SW 1271 (cell line): ENCODE results near the gene GAS2L3.
A peak's percentile ranks its signal among the peaks of the same experiment; 100 is the strongest.
"Not testable (repeated sequence)": the region's sequence is repeated elsewhere in the genome, so short reads cannot be mapped to it uniquely, and the experiment has no call there.

Experiments
- DNase-seq, 2 experiments: peaks; one replicate each; lab custom pipeline; 2025; lab: John Stamatoyannopoulos, UW

Gene GAS2L3

GRCh38 chr12:100573292-100574186, at the start of gene GAS2L3:
Gene GAS2L3 (plus strand): TSS chr12:100573684. CDS start chr12:100594905, 21,221 bp downstream.
- peak; percentile 48 to 81 for DNase-seq

DNA sequence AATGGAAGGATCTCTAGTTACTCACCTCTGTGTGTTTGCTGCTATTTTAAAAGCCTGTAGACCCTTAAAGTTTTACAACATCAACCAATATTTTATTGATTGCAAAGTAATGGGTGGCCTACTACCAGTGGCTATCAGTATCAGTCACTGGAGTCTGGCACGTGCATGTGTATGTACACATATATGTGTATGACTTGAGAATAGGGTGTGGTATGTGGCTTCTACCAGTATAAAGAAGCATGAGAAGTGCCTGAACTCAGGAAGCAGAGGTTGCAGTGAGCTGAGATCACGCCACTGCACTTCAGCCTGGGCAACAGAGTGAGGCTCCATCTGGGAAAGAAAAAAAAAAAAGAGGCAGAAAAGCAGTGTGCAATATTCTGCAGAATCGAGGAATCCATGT, 45.5 kb upstream of the GAS2L3 start:
- DNase-seq = no peak

DNA sequence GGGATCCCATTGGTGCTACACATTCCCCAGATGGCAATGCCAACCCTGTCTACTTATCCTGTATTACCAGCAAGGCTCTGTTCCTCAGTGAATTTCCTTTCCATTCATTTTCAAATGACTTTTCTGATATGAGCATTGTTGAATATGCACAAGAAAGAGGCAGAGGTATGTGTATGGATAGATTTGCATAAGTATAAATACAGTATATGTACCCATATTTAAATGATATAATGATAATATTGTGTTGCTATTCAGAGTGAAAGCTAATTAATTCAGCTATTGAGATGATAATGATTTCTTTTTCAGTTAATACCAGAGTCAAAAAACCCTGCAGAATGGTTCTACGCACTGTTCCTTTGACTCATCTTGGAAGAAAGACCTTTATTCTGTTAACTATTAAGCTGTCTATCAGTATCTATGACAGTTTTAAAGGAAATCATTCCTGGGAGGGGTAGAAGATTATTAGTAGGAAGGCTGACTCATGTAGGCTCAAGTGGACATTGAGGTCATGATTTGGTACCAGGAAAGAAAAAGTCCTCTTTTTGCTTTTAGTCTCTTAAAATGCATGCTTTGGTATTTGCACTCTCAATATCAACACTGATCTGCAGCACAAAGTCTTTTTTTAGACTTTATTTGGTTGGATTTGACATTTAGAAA, 44.9 kb upstream of the GAS2L3 start:
- no peak for DNase-seq

DNA sequence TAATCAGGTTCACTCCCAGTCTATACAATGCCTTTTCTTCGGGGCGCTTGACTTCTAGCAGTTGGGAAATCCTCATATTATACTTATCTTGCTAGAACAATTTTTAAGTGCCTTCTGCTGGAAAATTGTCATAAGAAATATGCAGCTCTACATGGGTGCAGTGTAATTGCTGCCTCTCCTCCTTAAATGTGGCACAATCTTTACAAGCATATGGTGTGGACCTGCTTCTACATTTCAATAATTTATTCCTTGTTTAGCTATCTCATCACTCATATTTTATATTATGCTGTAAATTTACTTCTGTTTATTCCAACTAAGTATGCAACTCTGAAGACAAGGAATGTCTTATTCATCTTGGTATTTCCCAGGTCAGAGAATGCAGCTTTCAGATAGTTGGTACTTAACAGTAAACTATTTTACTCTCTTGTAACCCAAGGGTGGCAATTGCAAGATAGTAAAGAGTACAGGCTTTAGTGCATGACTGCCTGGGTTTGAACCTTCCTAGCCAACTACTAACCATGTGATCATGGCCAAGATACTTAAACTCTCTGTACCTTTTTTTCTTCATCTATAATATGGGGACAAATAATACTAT, 43.6 kb upstream of the GAS2L3 start:
- no peak for DNase-seq

DNA sequence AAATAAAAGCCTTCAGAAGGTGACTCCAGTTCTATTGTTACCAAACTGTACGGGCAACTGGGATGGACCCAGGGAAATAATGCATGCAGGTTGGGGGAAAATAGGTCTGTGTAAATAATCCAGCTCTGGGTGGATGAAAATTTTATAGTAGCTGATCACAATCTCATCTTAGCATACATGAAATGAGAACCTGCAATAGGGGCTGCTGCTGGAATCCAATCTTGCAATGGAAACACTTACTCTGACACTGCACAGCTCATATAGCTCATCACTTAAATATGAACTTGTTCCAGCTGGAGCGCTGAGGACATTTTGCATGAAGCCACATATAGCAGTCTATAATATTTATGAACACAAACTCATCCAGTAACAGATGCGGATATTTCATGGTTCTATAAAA, 40.1 kb upstream of the GAS2L3 start:
- DNase-seq = no peak

GRCh38 chr12:100534625-100535227, 38.8 kb upstream of the GAS2L3 start:
- no peak for DNase-seq

DNA sequence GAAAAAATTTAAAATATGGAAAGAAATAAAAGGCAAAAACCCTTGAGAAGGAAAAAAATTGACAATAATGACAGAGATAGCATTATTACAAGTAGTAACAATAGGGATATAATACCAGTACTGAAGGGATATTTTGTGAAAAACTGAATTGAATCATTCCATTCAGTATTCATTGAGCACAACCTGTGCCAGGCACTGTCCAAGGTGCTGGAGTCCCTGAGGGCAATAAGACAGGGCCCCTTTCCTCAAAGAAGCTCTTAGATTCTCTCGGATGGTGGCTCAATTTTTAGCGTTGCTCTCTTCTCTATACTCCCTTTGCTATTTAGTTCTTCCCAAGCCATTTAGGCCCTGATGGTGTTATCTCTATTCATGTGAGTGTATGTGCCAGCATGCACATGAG, 34.3 kb upstream of the GAS2L3 start:
- no peak for DNase-seq

DNA sequence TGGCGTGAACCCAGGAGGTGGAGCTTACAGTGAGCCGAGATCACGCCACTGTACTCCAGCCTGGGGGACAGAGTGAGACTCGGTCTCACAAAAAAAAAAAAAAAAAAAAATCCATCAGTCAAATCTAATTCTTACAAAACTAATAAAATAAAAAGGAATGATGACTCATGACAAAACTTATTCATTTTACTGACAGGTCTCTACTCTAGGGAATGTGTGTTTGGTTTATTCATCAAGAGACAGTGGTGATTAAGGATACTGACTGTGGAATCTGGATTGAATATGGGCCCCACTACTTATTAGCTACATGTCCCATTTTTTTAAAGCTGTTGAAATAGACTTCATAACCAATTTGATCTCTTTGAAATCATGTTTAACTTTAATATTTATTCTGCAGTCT, 29.3 kb upstream of the GAS2L3 start:
- no peak for DNase-seq

- DNase-seq = no peak
Observed at GRCh38 chr12:100545092-100545491, 28.4 kb upstream of the GAS2L3 start.

DNA sequence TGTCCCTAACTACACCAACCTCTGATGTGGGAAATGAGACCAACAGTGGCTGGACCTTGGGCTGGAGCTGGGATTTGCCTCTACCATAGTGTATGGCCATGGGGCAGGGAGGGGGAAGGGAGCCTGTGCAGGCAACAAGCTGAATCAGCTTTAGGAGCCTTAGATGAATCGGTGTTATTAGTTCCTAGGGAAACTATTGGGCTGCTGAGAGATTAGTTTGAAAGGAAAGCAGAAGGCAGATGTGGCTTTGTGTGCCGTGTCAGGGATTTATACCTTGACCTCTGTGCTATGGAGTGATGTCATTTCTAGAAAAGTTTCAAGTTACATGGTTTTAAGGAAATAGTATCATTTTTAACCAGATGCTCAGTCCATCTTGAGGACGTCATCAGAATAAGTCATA, 19.5 kb upstream of the GAS2L3 start:
- no peak for DNase-seq

GRCh38 chr12:100554608-100555077, 18.8 kb upstream of the GAS2L3 start:
- peak; percentile 21 to 79 for DNase-seq

DNA sequence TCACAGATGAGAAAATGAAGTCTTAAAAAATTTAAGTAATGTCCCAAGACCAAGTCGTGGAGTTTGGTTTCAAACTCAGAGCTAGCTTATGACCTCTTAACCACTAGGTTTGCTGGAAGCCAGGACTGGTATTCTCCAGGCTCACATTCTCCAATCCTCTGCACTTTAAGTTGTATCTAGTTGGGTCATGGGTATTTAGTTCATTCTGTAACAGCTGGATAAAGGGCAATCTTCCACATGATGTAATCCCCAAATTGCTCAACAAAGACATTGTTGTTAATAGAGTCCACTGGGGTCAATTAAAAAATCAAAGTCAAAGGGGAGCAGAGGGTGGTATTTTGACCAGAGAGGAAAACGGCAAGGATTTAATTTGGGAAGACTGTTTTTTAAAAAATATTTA, 17.8 kb upstream of the GAS2L3 start:
- no peak for DNase-seq

- DNase-seq = no peak
Observed at GRCh38 chr12:100557357-100557756, 16.1 kb upstream of the GAS2L3 start.

DNA sequence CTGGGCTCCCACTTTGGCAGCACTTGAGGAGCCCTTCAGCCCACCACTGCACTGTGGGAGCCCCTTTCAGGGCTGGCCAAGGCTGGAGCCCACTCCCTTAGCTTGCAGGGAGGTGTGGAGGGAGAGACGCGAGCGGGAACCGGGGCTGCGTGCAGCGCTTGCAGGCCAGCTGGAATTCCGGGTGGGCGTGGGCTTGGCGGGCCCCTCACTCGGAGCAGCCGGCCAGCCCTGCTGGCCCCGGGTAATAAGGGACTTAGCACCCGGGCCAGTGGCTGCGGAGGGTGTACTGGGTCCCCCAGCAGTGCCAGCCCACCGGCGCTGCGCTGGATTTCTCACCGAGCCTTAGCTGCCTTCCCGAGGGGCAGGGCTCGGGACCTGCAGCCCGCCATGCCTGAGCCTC, 14.2 kb upstream of the GAS2L3 start:
- DNase-seq = not testable (repeated sequence)

GRCh38 chr12:100564090-100564489, 9.4 kb upstream of the GAS2L3 start:
- DNase-seq = no peak

DNA sequence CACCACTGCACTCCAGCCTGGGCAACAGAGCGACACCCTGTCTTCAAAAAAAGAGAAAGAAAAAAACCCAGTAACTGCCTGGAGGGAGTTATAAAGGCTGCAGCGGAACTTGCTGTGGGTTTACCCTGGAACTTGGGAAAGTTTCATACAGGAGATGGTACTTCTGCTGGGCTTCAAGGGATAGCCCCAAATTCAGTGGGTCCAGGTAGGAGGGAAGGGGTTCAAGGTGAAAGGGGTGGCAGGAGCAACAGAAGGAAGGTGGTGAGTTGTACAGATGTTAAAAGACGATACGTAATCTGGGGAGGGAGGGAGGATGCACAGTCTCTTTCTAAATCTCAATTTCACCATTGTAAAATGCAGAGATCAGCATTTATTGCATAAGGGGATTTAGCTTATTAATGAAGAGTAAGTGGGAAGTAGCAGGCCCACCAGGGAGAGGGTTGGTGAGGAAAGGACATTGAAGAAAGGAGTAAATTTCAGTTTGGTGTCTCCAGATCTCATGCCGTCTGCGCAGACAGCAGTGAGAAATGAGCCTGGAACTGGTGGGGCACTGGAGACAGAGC, 8.5 kb upstream of the GAS2L3 start:
- no peak for DNase-seq

DNA sequence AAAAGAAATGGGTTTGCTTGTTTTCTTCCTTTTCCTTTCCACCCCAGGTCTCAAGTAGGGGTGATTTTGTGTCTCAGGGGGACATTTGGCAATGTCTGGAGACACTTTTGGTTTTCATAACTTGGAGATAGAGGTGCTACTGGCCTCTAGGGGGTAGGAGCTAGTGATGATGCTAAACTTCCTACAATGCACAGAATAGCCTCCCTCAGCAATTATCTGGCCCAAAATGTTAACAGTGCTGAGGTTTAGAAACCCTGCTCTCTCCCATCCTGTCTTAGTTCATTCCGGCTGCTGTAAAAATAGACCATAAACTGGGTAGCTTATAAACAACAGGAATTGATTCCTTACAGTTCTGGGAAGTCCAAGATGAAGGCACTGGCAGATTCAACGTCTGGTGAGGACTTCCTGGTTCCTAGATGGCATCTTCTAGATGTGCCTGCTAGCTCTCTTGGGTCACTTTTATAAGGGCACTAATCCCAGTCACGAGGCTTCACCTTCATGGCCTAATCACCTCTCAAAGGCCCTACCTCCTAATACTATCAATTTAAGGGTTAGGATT, 7.4 kb upstream of the GAS2L3 start:
- DNase-seq = no peak

DNA sequence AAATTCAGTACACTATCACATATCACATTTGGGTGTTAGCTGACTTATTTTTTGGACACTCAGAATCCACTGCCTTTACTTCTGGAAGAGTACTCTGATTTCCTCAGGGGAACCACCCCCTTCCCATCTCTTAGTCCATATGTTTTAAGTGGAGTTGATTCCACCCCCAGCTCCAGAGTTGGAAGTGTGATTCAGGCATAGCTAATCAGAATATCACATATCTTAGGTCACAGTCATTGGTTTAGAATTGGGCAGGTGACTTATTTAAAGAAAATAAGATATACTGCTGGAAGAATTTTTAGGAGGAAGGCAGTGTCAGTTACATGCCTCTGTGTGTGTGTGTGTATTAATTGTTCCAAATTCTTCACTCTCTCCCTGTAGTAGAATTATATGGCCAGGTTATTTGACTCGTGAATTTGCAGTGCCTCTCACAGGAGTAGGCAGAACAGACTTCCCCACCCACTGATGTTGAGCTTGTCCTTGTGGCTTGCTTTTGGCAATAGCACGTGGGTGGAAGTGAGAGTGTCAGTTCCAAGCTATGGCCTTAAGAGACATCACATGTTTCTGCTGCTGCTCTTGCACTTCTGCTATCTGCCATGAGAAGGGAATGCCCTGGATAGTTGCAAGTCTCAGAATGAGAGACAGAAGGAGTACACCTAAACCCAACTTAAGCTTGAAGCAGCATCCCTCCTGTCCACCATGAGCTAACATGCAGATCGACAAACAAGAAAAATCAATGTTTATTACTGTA, 6.4 kb upstream of the GAS2L3 start:
- no peak for DNase-seq

DNA sequence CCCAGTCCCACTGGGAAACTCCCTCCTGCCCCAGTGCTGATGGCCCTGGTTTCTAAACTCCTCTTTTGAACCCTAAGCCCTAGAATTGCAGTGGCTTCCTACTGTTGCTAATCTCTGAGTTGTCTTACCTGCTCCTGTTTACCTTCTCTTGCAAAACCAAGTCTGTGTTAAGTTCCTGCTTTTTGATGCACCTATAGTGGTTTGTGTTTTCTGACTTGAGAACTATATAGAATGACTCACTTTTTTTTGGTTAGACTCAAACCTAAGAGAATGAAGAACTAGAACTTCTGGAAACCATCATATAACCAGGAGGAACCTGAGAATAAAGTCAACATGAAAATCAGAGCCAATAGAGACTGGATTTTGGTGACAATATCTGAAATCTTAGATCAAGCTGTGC, 5.5 kb upstream of the GAS2L3 start:
- no peak for DNase-seq

- no peak for DNase-seq
Observed at GRCh38 chr12:100572184-100572583, 1.3 kb upstream of the GAS2L3 start.
